ENCODE data around the gene ATP5PO. TPM values are rescaled to one million over a fixed set of nuclear protein-coding genes. Genes with fewer than 3 reads are reported as not detected.

The ATP5PO gene
- total RNA-seq, 1 experiment from 2014 or later: 264 TPM

DNA sequence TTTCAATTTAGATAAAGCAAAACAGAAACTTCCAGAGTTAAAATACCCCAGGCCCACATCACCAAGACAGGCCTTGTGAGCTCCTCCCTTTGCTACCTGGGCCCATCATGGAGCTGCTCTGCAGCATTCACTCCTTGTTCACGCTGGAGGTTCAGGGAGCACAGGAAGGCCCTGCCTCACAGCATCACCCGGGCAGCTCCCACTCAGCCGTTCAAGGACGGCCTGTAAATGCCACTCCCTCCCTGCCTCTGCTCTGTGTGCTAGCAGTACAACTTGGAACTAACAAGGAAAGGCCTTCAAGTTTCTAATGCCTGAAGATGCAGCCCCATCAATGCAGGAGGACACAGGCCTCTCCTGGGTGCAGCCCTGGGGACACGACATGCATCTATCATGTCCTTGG, 11.6 kb downstream of the ATP5PO start:
- Mint-ChIP-seq H3K27ac (no peak overlapping the region), H3K9me3 (no peaks in the 10 kb centered on the region), H3K4me3 (no peak overlapping the region), H3K36me3 (peaks cover 57% of the 10 kb centered on the region), H3K27me3 (ENCODE audit: low read depth) (no peaks in the 10 kb centered on the region), H3K4me1 (no peaks in the 10 kb centered on the region)
- no peak for TF ChIP-seq SOX15 (CRISPR knock-in tag; IDR thresholded peaks at IDR 0.05)
- TF ChIP-seq SMAD3 (CRISPR knock-in tag; IDR thresholded peaks at IDR 0.05; ENCODE audit: borderline replicate concordance): no peak
- no peak for TF ChIP-seq NR2C2 (CRISPR knock-in tag; IDR thresholded peaks at IDR 0.05)
- no peak for TF ChIP-seq AR (CRISPR knock-in tag; IDR thresholded peaks at IDR 0.05)
- TF ChIP-seq PRDM15 (CRISPR knock-in tag; IDR thresholded peaks at IDR 0.05): no peak
- no peak for TF ChIP-seq IRF2 (CRISPR knock-in tag; IDR thresholded peaks at IDR 0.05; ENCODE audit: borderline replicate concordance, low read depth)
- no peak for TF ChIP-seq RELA (CRISPR knock-in tag; IDR thresholded peaks at IDR 0.05; ENCODE audit: borderline replicate concordance)
- TF ChIP-seq KAT7 (CRISPR knock-in tag; IDR thresholded peaks at IDR 0.05; ENCODE audit: borderline replicate concordance): no peak
- TF ChIP-seq ZNF263 (CRISPR knock-in tag; IDR thresholded peaks at IDR 0.05; ENCODE audit: low read depth): no peak
- no peak for TF ChIP-seq FOXJ3 (CRISPR knock-in tag; IDR thresholded peaks at IDR 0.05; ENCODE audit: borderline replicate concordance)
- TF ChIP-seq FOXK1 (CRISPR knock-in tag; IDR thresholded peaks at IDR 0.05): no peak
- TF ChIP-seq TEAD1 (CRISPR knock-in tag; IDR thresholded peaks at IDR 0.05): no peak
- no peak for TF ChIP-seq ATF1 (CRISPR knock-in tag; IDR thresholded peaks at IDR 0.05)
- no peak for TF ChIP-seq NR1H2 (CRISPR knock-in tag; IDR thresholded peaks at IDR 0.05)
- TF ChIP-seq NR3C1 (CRISPR knock-in tag; conservative IDR thresholded peaks at IDR 0.05; ENCODE audit: low read depth): no peak
- CTCF ChIA-PET: interaction anchor here (3.8 kb wide), 1 partner anchor 10 kb away, joined by 57 read pairs; no protein-coding TSS in a partner anchor
- DNase-seq (ENCODE audit: low spot score): no peak
- no peak for ATAC-seq
- POLR2A ChIA-PET: no interaction called here

- H3K4me1 Mint-ChIP-seq: no peaks in the 10 kb centered on the region
- H3K27me3 Mint-ChIP-seq (ENCODE audit: low read depth): no peaks in the 10 kb centered on the region
- ChIA-PET POLR2A (no interaction called here), CTCF (interaction anchor here (0.5 to 3.8 kb wide), 20 partner anchors 9 to 566 kb away, joined by 3 to 57 read pairs (median 4); partner anchors contain the start of genes ATP5PO and DONSON)
- DNase-seq (ENCODE audit: low spot score): no peak
- no peak for ATAC-seq
- H3K4me3 Mint-ChIP-seq: no peak overlapping the region
- no peaks in the 10 kb centered on the region for H3K9me3 Mint-ChIP-seq
- H3K36me3 Mint-ChIP-seq: peaks cover 40% of the 10 kb centered on the region
- no peak overlapping the region for H3K27ac Mint-ChIP-seq
- TF ChIP-seq OVOL2 (CRISPR knock-in tag; IDR thresholded peaks at IDR 0.05; ENCODE audit: borderline replicate concordance) (no peak), MYBL2 (CRISPR knock-in tag; IDR thresholded peaks at IDR 0.05) (no peak), SMAD4 (CRISPR knock-in tag; IDR thresholded peaks at IDR 0.05) (no peak), JAZF1 (CRISPR knock-in tag; IDR thresholded peaks at IDR 0.05) (no peak), SMAD3 (CRISPR knock-in tag; IDR thresholded peaks at IDR 0.05; ENCODE audit: borderline replicate concordance) (no peak), FOXP1 (CRISPR knock-in tag; IDR thresholded peaks at IDR 0.05; ENCODE audit: borderline replicate concordance) (no peak), KAT7 (CRISPR knock-in tag; IDR thresholded peaks at IDR 0.05; ENCODE audit: borderline replicate concordance) (no peak), ZNF416 (CRISPR knock-in tag; IDR thresholded peaks at IDR 0.05) (no peak), FOXK1 (CRISPR knock-in tag; IDR thresholded peaks at IDR 0.05) (no peak), NR1H2 (CRISPR knock-in tag; IDR thresholded peaks at IDR 0.05) (no peak)
- TF ChIP-seq, protein P1, sequence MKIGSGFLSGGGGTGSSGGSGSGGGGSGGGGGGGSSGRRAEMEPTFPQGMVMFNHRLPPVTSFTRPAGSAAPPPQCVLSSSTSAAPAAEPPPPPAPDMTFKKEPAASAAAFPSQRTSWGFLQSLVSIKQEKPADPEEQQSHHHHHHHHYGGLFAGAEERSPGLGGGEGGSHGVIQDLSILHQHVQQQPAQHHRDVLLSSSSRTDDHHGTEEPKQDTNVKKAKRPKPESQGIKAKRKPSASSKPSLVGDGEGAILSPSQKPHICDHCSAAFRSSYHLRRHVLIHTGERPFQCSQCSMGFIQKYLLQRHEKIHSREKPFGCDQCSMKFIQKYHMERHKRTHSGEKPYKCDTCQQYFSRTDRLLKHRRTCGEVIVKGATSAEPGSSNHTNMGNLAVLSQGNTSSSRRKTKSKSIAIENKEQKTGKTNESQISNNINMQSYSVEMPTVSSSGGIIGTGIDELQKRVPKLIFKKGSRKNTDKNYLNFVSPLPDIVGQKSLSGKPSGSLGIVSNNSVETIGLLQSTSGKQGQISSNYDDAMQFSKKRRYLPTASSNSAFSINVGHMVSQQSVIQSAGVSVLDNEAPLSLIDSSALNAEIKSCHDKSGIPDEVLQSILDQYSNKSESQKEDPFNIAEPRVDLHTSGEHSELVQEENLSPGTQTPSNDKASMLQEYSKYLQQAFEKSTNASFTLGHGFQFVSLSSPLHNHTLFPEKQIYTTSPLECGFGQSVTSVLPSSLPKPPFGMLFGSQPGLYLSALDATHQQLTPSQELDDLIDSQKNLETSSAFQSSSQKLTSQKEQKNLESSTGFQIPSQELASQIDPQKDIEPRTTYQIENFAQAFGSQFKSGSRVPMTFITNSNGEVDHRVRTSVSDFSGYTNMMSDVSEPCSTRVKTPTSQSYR (CRISPR knock-in tag; IDR thresholded peaks at IDR 0.05): no peak
- TF ChIP-seq, protein P2, sequence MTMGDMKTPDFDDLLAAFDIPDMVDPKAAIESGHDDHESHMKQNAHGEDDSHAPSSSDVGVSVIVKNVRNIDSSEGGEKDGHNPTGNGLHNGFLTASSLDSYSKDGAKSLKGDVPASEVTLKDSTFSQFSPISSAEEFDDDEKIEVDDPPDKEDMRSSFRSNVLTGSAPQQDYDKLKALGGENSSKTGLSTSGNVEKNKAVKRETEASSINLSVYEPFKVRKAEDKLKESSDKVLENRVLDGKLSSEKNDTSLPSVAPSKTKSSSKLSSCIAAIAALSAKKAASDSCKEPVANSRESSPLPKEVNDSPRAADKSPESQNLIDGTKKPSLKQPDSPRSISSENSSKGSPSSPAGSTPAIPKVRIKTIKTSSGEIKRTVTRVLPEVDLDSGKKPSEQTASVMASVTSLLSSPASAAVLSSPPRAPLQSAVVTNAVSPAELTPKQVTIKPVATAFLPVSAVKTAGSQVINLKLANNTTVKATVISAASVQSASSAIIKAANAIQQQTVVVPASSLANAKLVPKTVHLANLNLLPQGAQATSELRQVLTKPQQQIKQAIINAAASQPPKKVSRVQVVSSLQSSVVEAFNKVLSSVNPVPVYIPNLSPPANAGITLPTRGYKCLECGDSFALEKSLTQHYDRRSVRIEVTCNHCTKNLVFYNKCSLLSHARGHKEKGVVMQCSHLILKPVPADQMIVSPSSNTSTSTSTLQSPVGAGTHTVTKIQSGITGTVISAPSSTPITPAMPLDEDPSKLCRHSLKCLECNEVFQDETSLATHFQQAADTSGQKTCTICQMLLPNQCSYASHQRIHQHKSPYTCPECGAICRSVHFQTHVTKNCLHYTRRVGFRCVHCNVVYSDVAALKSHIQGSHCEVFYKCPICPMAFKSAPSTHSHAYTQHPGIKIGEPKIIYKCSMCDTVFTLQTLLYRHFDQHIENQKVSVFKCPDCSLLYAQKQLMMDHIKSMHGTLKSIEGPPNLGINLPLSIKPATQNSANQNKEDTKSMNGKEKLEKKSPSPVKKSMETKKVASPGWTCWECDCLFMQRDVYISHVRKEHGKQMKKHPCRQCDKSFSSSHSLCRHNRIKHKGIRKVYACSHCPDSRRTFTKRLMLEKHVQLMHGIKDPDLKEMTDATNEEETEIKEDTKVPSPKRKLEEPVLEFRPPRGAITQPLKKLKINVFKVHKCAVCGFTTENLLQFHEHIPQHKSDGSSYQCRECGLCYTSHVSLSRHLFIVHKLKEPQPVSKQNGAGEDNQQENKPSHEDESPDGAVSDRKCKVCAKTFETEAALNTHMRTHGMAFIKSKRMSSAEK (CRISPR knock-in tag; IDR thresholded peaks at IDR 0.05; ENCODE audit: borderline replicate concordance): no peak
Observed at GRCh38 chr21:33902349-33902748, 13.3 kb downstream of the ATP5PO start.

Measured in WTC11 (cell line).